AG04450 (cell line): Measurements from ENCODE around the gene IGFBP4. TPM values are rescaled to one million over a fixed set of nuclear protein-coding genes. Genes with fewer than 3 reads are reported as not detected.
A peak's percentile ranks its signal among the peaks of the same experiment; 100 is the strongest.

Source experiments
- CTCF ChIA-PET: fragments of 300-600, 350-600 bp; formaldehyde crosslinking; extraction: SDS; loops from one replicate; lab custom pipeline; 2022; ENCODE audit warnings: antibody characterized with exemption, inconsistent platforms; lab: Charles Lee
- POLR2A ChIA-PET: fragments of 350-600 bp; formaldehyde crosslinking; extraction: SDS; loops from one replicate; lab custom pipeline; 2021; ENCODE audit warnings: antibody characterized with exemption, inconsistent platforms; lab: Yijun Ruan, JAX
- DNase-seq: peaks from one replicate; pipeline ENCODE4 v3.0.0-alpha.2; 2011; ENCODE audit warnings: low read depth, low spot score
- H3K27ac ChIP-seq: one replicate; pipeline ENCODE4 v1.5.1; 2012; ENCODE audit warnings: low read depth, low read length, control low read depth
- H3K27me3 ChIP-seq: one replicate; pipeline ENCODE4 v1.6.0; 2012; ENCODE audit warnings: low read length; ENCODE audit not compliant: control insufficient read depth, insufficient read depth
- H3K4me3 ChIP-seq: 2 replicates; pipeline ENCODE4 v1.5.1; 2011; ENCODE audit warnings: mild to moderate bottlenecking, low read depth, low read length, control low read depth
- H3K9me3 ChIP-seq: 2 replicates; pipeline ENCODE4 v1.5.1; 2012; ENCODE audit warnings: low read length; ENCODE audit not compliant: control insufficient read depth, insufficient read depth
- CTCF ChIP-seq: IDR thresholded peaks from 2 replicates; pipeline ENCODE4 v1.5.1; 2011; ENCODE audit warnings: low read depth, low read length, control low read depth, inconsistent platforms
- polyA plus RNA-seq: library from polyadenylated mRNA; depleted of rRNA; stranded (reverse); fragments of >200 nt; gene quantifications from 2 replicates; pipeline ENCODE4 v1.2.3, GENCODE V29; 2011

The IGFBP4 gene
- polyA plus RNA-seq, 1 experiment, result 1,026 TPM

- no peak for DNase-seq
- Histone ChIP-seq H3K27me3 (no peaks in the 10 kb centered on the region), H3K9me3 (no peaks in the 10 kb centered on the region), H3K4me3 (no peak overlapping the region), H3K27ac (peak overlapping the region; percentile 97)
- no peak for TF ChIP-seq CTCF
- CTCF ChIA-PET, result interaction anchor here (1.1 to 1.9 kb wide), 3 partner anchors 25 to 88 kb away, joined by 3 to 17 read pairs (median 5); no protein-coding TSS in a partner anchor
- POLR2A ChIA-PET, result interaction anchor here (0.5 to 8.5 kb wide), 15 partner anchors 10 to 1347 kb away, joined by 3 to 133 read pairs (median 5); partner anchors contain the start of genes EIF1, IGFBP4 and TOP2A
Measured at GRCh38 chr17:40471846-40472732, 28.8 kb downstream of the IGFBP4 start.

GRCh38 chr17:40472733-40473452, 29.6 kb downstream of the IGFBP4 start:
- ChIA-PET CTCF (interaction anchor here (1.1 to 1.2 kb wide), 2 partner anchors 25 to 87 kb away, joined by 3 to 5 read pairs; no protein-coding TSS in a partner anchor), POLR2A (interaction anchor here (0.5 to 8.5 kb wide), 8 partner anchors 14 to 154 kb away, joined by 3 to 133 read pairs (median 4); partner anchors contain the start of gene TOP2A)
- Histone ChIP-seq H3K27ac (no peak overlapping the region), H3K9me3 (no peaks in the 10 kb centered on the region), H3K27me3 (no peaks in the 10 kb centered on the region), H3K4me3 (no peak overlapping the region)
- no peak for DNase-seq
- TF ChIP-seq CTCF, result no peak

- POLR2A ChIA-PET, result interaction anchor here (8.5 kb wide), 1 partner anchor 59 kb away, joined by 133 read pairs; no protein-coding TSS in a partner anchor
Measured at GRCh38 chr17:40473573-40474365, 30.5 kb downstream of the IGFBP4 start.

More at GRCh38 chr17:40473573-40474365, 30.5 kb downstream of the IGFBP4 start:
- CTCF ChIA-PET, result interaction anchor here (4.4 kb wide), 1 partner anchor 59 kb away, joined by 94 read pairs; no protein-coding TSS in a partner anchor
- H3K4me3 ChIP-seq, result no peak overlapping the region
- H3K27ac ChIP-seq, result no peak overlapping the region
- no peak for TF ChIP-seq CTCF
- no peaks in the 10 kb centered on the region for H3K9me3 ChIP-seq
- H3K27me3 ChIP-seq, result no peaks in the 10 kb centered on the region
- no peak for DNase-seq
